ENCODE measurements around the gene LRP1. TPM values are rescaled to one million over a fixed set of nuclear protein-coding genes. Genes with fewer than 3 reads are reported as not detected.

LRP1 gene
- total RNA-seq, 1 experiment from 2014 or later = 14.7 TPM

DNA sequence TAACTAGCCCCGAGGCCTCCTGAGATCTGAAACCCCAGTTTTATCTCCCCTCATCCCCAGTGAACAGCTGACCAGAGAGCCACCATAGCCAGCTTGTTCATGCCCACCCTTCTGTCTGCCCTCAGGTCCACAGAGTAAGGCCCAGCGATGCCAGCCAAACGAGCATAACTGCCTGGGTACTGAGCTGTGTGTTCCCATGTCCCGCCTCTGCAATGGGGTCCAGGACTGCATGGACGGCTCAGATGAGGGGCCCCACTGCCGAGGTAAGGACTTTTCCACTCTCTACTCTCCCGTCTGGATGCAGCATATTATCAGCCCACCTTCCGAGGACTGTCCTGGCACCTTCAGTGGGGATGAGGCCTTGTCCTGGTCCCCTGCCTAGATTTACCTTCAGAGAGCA is 13.0 kb downstream of the LRP1 start:
- BruUV-seq (replicated peaks) = no TSS peak
- no peaks in the 10 kb centered on the region for H3K9me2 ChIP-seq (replicated peaks; ENCODE audit: low read length)
- H4K20me1 ChIP-seq (ENCODE audit: low read length) = no peaks in the 10 kb centered on the region
- no peaks in the 10 kb centered on the region for H3K9me3 ChIP-seq (ENCODE audit: low read length)
- ChIA-PET POLR2A (ENCODE audit: unreplicated experiment) (no interaction called here), CTCF (no interaction called here)
- H2AFZ ChIP-seq (ENCODE audit: low read length) = no peak overlapping the region
- no peak overlapping the region for H3K4me2 ChIP-seq (ENCODE audit: low read length)
- H3K9ac ChIP-seq (ENCODE audit: low read length) = no peak overlapping the region
- H3K27ac ChIP-seq (ENCODE audit: low read length) = no peak overlapping the region
- DNase-seq = no peak
- ATAC-seq = no peak
- no peak overlapping the region for H3K4me3 ChIP-seq (ENCODE audit: low read length)
- TF ChIP-seq EZH2phosphoT487 (IDR thresholded peaks at IDR 0.05; ENCODE audit: borderline replicate concordance, low read length) (no peak), EZH2 (IDR thresholded peaks at IDR 0.05; ENCODE audit: low read length, unreplicated experiment) (no peak), CTCF (conservative IDR thresholded peaks at IDR 0.05; ENCODE audit: low read depth, low read length) (no peak)
- 0 out of 2 replicates have a peak, but pooled peaks cover 5% of the 10 kb centered on the region for H3K4me1 ChIP-seq (ENCODE audit: insufficient read depth, low read length)
- no peaks in the 10 kb centered on the region for H3K79me2 ChIP-seq (ENCODE audit: low read length)
- no peaks in the 10 kb centered on the region for H3K27me3 ChIP-seq (ENCODE audit: low read length)
- intact Hi-C loops (cut with micrococcal nuclease) = no loop called here
- H3F3A ChIP-seq (ENCODE audit: low read length, unreplicated experiment) = no peaks in the 10 kb centered on the region
- H3K36me3 ChIP-seq (ENCODE audit: low read depth, low read length) = no peaks in the 10 kb centered on the region

DNA sequence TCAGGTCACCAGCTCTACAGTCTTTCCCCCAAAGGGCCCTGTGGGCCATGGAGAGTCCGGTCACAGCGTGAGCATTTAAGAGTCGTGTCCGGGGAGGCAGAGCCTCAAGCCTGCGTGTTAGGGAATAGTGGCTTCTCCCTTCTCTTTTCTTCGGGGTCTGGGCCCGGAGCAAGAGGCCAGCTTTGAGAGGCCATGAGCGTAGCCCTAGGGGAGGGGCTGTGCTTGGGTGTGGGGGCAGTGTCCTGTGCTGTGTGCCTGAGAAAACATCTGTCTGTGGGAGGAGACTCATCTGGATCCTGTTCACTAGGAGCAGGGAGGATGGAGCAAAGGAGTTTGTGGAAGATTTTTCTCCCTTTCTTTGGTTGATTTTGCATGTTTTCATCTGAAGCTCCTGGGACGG is 13.8 kb downstream of the LRP1 start:
- intact Hi-C loops (cut with micrococcal nuclease) = no loop called here
- POLR2A ChIA-PET (ENCODE audit: unreplicated experiment) = no interaction called here
- Histone ChIP-seq H3K79me2 (ENCODE audit: low read length) (no peaks in the 10 kb centered on the region), H3K4me1 (ENCODE audit: insufficient read depth, low read length) (0 out of 2 replicates have a peak, but pooled peaks cover 5% of the 10 kb centered on the region), H3K9me2 (replicated peaks; ENCODE audit: low read length) (no peaks in the 10 kb centered on the region), H3K9ac (ENCODE audit: low read length) (no peak overlapping the region), H3K4me2 (ENCODE audit: low read length) (no peak overlapping the region), H3K36me3 (ENCODE audit: low read depth, low read length) (no peaks in the 10 kb centered on the region), H3F3A (ENCODE audit: low read length, unreplicated experiment) (no peaks in the 10 kb centered on the region), H3K4me3 (ENCODE audit: low read length) (no peak overlapping the region), H3K27ac (ENCODE audit: low read length) (no peak overlapping the region), H4K20me1 (ENCODE audit: low read length) (no peaks in the 10 kb centered on the region), H3K9me3 (ENCODE audit: low read length) (no peaks in the 10 kb centered on the region), H2AFZ (ENCODE audit: low read length) (no peak overlapping the region), H3K27me3 (ENCODE audit: low read length) (no peaks in the 10 kb centered on the region)
- no peak for ATAC-seq
- TF ChIP-seq CTCF (conservative IDR thresholded peaks at IDR 0.05; ENCODE audit: low read depth, low read length) (no peak), EZH2 (IDR thresholded peaks at IDR 0.05; ENCODE audit: low read length, unreplicated experiment) (no peak), EZH2phosphoT487 (IDR thresholded peaks at IDR 0.05; ENCODE audit: borderline replicate concordance, low read length) (no peak)
- DNase-seq = no peak
- no TSS peak for BruUV-seq (replicated peaks)
- CTCF ChIA-PET = no interaction called here

GRCh38 chr12:57142727-57143126 is 14.4 kb downstream of the LRP1 start:
- Histone ChIP-seq H2AFZ (ENCODE audit: low read length) (no peak overlapping the region), H4K20me1 (ENCODE audit: low read length) (no peaks in the 10 kb centered on the region), H3K9ac (ENCODE audit: low read length) (no peak overlapping the region), H3F3A (ENCODE audit: low read length, unreplicated experiment) (no peaks in the 10 kb centered on the region), H3K27ac (ENCODE audit: low read length) (no peak overlapping the region), H3K4me3 (ENCODE audit: low read length) (no peak overlapping the region), H3K4me2 (ENCODE audit: low read length) (no peak overlapping the region), H3K79me2 (ENCODE audit: low read length) (no peaks in the 10 kb centered on the region), H3K4me1 (ENCODE audit: insufficient read depth, low read length) (peaks cover 7% of the 10 kb centered on the region; the same call in 1 of the 2 replicates), H3K27me3 (ENCODE audit: low read length) (no peaks in the 10 kb centered on the region), H3K9me2 (replicated peaks; ENCODE audit: low read length) (no peaks in the 10 kb centered on the region), H3K9me3 (ENCODE audit: low read length) (no peaks in the 10 kb centered on the region), H3K36me3 (ENCODE audit: low read depth, low read length) (no peaks in the 10 kb centered on the region)
- no peak for TF ChIP-seq EZH2 (IDR thresholded peaks at IDR 0.05; ENCODE audit: low read length, unreplicated experiment)
- no peak for TF ChIP-seq CTCF (conservative IDR thresholded peaks at IDR 0.05; ENCODE audit: low read depth, low read length)
- intact Hi-C loops (cut with micrococcal nuclease) = no loop called here
- ATAC-seq (no peak), DNase-seq (no peak)
- CTCF ChIA-PET = no interaction called here
- BruUV-seq (replicated peaks) = no TSS peak
- POLR2A ChIA-PET (ENCODE audit: unreplicated experiment) = no interaction called here
